Endometrial microvascular endothelial cells (primary cell): ENCODE measurements around the gene ZNF625. TPM values are rescaled to one million over a fixed set of nuclear protein-coding genes. Genes with fewer than 3 reads are reported as not detected.
"Not testable (repeated sequence)": the region's sequence is repeated elsewhere in the genome, so short reads cannot be mapped to it uniquely, and the experiment has no call there.

Experiments
- in situ Hi-C: cut with HindIII; loops from 2 replicates; pipeline ENCODE4 v1.10.0; 2017; ENCODE audit warnings: low sequenced_read_pairs, low pct_unique_long_range_greater_than_20kb; ENCODE audit errors: inconsistent ontology term
- total RNA-seq: library from RNA; depleted of rRNA; stranded (reverse); fragments of >200 nt; gene quantifications from one replicate; pipeline ENCODE4 v1.2.3, GENCODE V29; 2015; ENCODE audit errors: inconsistent ontology term

The ZNF625 gene
- total RNA-seq, 1 donor from 2014 or later, result 1.9 TPM

DNA sequence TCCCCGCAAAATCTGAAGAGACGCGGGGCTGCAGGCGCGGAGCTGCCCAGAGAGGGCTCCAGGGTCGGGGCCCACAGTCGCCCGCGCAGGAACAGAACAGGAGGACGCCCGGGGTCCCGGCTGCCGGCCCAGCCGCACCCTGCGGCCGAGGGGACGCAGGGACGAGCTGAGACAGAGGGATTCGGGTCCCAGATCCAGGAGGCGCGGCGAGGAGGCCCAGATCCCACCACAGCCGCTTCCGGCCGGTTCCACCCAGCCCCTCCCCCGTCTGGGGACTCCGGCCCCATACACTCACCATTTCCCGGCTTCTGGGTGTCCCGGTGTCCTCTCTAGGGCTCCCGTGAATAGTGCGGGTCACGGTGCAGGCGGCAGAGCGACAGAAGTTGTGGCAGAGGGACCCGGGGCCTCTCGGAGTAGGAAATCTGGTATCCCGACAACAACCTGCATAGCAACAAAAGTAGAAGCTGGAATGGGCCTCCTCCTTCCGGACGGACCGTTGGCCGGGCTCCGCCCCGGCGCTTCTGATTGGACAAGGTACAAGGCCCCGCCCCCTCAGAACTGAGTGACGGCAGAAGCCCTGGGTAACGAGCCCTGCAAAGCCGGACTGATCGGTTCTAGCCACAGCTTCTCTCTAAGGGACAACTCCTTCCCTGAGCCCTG lies 16.5 kb downstream of the ZNF625 start, which contains the start of gene ZNF20:
Gene ZNF20, minus strand, starts transcription at position 466 of the 660 bp plus-strand sequence. Its CDS starts 168 bp downstream, at position 298.
- in situ Hi-C loops, result no loop called here

DNA sequence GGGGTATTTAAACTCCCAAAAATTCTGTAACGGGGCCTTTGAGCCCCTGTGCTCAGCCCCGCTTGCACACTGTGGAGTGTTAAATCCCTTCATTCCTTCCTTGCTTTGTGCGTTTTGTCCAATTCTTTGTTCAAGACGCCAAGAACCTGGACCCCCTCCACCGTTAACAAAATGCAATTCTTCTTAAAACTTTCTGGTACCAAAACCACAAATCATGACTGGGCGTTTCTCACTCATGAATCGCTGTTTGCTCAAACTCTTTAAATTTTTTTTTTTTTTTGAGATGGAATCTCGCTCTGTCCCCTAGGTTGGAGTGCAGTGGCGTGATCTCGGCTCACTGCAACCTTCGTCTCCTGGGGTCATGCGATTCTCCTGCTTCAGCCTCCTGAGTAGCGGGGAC lies 17.3 kb downstream of the ZNF625 start:
- in situ Hi-C loops, result no loop called here

DNA sequence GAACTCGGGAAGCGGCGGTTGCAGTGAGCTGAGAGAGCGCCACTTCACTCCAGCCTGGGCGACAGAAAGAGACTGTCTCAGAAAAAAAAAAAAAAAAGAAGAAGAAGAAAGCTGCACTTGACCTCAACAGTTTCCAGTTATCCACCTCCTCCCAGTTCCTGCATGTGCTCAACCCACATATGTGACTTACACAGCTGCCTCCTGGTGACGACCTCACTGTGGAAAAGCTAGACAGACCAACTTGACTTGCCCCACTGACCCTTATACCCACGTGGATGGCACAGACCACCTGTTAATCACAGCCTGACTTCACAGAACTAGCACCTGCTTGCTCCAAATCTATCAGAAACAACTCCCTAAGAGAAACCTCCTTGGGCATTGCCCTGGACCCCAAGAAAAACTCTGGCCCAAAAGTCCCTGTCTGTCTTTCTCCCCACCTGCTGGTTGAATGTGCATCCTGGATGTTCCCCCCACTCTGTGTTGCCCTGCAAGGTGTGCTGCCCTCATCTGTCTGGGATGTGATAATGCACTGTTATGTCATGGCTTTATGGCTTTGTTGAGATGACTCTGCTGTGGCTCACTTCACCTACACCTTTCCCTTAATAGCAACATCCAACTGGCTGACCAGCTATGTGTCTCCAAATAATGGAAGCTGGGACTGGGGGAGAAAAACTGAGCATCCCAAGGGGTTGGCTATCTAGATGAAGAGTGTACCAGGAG lies 19.2 kb downstream of the ZNF625 start:
- in situ Hi-C loops, result no loop called here

DNA sequence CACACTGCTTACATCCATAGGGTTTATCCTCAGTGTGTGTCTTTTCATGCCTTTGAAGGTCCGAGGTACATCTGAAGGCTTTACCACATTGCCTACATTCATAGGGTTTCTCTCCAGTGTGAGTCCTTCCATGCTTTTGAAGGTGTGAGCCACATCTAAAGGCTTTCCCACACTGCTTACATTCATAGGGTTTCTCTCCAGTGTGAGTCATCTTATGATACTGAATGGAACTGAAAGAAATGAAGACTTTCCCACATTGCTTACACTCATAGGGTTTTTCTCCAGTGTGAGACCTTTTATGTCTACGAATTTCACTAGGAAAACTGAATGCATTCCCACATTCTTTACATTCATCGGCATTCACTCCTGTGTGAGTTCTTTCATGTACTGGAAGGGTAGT lies 23.5 kb downstream of the ZNF625 start:
- in situ Hi-C loops, result no loop called here

DNA sequence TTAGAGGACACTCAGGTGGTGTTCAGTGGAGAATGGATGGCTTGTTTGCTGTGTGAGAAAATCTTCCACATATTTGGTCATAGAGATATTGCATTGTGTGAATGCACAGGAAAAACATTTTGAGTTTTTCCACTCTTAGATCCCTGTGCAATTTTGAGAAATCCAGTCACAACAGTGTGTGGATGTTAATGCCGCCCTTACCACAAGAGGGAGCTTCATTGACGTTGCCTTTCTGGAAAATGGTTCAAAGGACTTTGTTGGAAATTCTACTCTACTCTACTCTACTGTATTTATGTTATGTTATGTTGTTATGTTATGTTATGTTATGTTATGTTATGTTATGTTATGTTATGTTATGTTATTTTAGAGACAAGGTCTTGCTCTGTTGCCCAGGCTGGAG lies 29.8 kb downstream of the ZNF625 start:
- in situ Hi-C loops, result no loop called here

DNA sequence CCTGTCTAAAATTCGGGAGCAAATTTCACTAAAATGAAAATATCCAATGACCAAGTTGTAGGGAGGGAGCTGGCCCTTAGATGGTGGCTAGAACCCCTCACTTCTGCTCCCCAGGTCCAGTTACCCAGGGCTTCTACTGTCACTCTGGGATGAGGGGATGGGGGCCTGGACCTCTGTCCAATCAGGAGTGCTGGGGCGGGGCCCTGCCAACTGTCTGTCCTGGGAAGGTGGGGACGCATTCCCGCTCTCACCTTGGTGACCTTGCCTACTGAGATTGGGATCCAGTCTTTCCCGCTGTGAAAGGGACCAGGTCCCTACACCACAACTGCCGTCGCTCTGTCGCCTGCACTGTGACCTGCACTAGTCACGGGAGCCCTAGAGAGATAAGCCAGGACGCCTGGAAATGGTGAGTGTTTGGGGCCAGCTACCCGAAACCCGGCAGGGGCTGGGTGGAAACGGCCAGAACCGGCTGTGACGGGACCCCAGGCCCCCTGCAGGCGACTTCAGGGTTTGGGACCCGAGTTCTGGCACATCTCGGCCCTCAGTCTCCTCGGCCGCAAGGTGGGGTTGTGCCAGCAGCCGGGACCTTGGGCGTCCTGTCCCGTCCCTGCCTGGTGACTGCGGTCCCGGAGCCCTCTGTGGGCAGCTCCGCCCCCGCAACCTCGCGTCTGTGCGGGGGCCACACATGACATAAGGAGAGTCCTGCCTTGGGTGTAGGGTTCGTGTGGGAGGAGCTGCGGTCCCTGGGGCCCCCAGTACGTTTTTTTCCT lies 39.1 kb downstream of the ZNF625 start:
- in situ Hi-C loops, result no loop called here

DNA sequence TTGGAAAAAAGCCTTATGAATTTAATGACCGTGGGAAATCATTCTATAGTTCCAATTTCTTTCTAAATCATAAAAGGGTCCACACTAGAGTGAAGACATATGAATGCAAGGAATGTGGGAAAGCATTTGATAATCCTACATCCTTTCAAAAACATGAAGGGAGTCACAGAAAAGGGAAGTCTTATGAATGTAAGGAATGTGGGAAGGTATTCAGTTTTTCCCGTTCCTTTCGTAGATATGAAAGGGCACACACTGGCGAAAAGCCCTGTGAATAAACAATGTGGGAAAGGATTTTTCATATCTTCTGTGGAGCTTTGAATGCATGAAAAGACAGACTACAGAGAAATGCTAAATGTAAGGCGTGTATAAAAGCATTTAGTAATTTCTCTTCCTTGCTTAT lies 43.4 kb downstream of the ZNF625 start:
- in situ Hi-C loops, result no loop called here

DNA sequence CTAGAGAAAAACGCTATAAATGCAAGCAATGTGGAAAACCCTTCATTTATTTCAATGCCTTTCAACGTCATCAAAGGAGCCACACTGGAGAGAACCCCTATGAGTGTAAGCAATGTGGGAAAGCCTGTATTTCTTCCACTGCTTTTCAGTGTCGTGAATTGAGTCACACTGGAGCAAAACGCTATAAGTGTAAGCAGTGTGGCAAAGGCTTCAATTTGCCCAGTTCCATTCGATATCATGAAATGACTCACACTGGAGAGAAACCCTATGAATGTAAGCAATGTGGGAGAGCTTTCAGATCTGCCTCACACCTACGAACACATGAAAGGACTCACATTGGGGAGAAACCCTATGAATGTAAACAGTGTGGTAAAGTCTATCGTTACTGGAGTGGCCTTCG lies 43.8 kb downstream of the ZNF625 start:
- in situ Hi-C loops, result no loop called here

DNA sequence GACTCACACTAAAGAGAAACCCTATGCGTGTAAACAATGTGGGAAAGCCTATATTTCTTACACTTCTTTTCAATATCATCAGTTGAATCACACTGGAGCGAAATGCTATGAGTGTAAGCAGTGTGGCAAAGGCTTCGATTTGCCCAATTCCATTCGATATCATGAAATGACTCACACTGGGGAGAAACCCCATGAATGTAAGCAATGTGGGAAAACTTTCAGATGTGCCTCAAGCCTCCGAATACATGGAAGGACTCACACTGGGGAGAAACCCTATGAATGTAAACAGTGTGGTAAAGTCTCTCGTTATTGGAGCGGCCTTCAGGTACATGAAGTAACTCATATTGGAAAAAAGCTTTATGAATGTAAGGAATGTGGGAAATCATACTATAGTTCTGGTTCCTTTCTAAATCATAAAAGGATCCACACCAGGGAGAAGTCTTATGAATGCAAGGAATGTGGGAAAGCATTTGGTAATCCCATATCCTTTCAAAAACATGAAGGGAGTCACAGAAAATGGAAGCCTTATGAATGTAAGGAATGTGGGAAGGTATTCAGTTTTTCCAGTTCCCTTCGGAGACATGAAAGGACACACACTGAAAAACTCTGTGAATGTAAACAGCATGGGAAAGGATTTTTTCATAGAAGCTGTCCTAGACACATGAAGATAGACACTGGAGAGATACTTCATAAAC lies 44.4 kb downstream of the ZNF625 start:
- in situ Hi-C loops, result no loop called here

DNA sequence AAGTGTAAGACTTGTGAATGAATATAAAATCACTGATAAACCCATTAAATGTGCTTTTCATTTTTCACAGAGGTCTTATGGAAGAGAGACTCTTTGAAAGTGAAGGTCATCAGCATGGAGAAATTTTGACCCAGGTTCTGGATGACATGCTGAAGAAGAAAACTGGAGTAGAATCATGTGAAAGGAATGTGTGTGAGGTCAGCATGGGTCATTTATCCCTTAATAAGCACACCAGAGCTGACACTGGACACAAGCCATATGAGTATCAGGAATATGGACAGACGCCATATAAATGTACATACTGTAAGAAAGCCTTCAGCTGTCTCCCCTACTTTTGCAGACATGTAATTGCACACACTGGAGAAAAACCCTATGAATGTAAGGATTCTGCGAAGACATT lies 45.4 kb downstream of the ZNF625 start:
- in situ Hi-C loops, result no loop called here

DNA sequence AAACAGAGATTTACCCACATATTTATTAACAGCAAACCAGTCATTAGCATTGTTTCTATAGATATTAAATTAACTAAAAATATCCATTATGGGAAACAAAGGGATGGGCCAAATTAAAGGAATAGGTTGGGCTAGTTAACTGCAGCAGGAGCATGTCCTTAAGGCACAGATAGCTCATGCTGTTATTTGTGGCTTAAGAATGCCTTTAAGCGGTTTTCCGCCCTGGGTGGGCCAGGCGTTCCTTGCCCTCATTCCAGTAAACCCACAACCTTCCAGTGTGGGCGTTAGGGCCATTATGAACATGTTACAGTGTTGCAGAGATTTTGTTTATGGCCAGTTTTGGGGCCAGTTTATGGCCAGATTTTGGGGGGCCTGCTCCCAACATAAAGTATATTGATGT lies 52.6 kb downstream of the ZNF625 start:
- in situ Hi-C loops, result not testable (repeated sequence)

DNA sequence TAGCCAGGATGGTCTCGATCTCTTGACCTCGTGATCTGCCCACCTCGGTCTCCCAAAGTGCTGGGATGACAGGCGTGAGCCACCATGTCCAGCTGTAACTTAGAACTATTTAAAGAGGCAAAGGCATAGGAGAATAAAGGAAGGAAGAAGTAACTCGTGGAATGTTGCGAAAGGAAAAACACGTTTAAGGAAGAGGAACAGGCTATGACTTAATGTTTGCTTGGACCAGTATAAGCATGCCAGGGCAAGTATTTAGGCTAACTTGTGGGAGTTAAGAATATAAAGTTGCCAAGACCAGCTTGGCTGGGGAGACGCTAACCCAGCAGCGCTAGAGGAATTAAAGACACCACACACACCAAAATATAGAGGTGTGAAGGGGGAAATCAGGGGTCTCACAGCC lies 58.5 kb downstream of the ZNF625 start:
- in situ Hi-C loops, result no loop called here

DNA sequence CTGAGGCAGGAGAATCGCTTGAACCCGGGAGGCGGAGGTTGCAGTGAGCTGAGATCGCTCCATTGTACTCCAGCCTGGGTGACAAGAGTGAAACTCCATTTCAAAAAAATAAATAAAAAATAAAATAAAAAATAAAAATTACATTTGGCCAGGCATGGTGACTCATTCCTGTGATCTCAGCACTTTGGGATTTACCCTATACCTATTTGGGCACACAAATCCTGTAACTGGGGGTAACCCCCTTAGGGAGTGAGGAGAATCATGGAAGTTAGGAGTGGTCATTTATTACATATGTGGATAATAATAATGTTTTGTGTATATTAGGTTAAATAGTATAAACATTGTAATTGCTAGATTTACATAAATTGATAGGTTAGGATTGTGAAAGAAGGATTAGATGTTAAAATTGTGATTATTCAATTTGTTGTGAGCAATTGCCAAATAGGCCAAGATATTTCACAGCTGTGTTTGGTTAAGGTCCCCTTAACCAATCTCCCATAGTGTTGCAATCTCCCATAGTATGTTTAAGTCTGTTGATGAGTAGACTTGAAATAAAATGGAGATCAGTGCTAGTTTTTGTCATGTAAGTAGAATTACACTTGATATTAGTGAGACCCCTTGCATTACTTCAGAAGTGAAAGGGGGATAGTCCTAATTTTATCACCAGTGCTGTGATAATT lies 61.3 kb downstream of the ZNF625 start:
- in situ Hi-C loops, result no loop called here

Other genes with a start within 250 kb of the ZNF625 start
- gene ZNF700, start 231.6 kb downstream of the ZNF625 start, total RNA-seq, result 2.2 TPM
- 1.5 TPM for gene ZNF763, start 191.7 kb downstream of the ZNF625 start, total RNA-seq
- 1.2 TPM for gene ZNF433, start 121.1 kb downstream of the ZNF625 start, total RNA-seq
- 0.09 TPM for gene ZNF878, start 103.8 kb downstream of the ZNF625 start, total RNA-seq
- 3.7 TPM for gene ZNF844, start 92.0 kb downstream of the ZNF625 start, total RNA-seq
- 0.56 TPM for gene ZNF20, start 16.4 kb downstream of the ZNF625 start, total RNA-seq
- gene ZNF136, start 6.4 kb upstream of the ZNF625 start, total RNA-seq, result 2.0 TPM
- 3.3 TPM for gene ZNF44, start 138.1 kb upstream of the ZNF625 start, total RNA-seq
- not detected for gene ZNF563, start 176.9 kb upstream of the ZNF625 start, total RNA-seq
- 0.09 TPM for gene ZNF442, start 208.9 kb upstream of the ZNF625 start, total RNA-seq
- gene ZNF799, start 244.5 kb upstream of the ZNF625 start, total RNA-seq, result 5.3 TPM